K562 (cell line): ENCODE data around the gene GPR83.

Experiments used
- CBFB ChIP-seq: sonication (generic); formaldehyde crosslinking; IDR thresholded peaks from 2 replicates; pipeline ENCODE4 v1.4.0; 2020; ENCODE audit warnings: mild to moderate bottlenecking, missing genetic modification reagents
- CTCF ChIP-seq, 3 experiments: IDR thresholded peaks in 2 of 3; conservative IDR thresholded peaks in 1 of 3; 2 replicates each; pipeline ENCODE4 v1.5.1; 2011 to 2012; ENCODE audit warnings: low read length in 3 of 3, mild to moderate bottlenecking in 3 of 3, control low read depth in 2 of 3, improper control_type of control experiment in 1 of 3, inconsistent platforms in 1 of 3, low read depth in 1 of 3, mixed read lengths in 1 of 3, moderate library complexity in 1 of 3; ENCODE audit not compliant: insufficient read depth in 2 of 3
- ETV6 ChIP-seq, 3 experiments: fragments of 150-350 bp in 1 of 3; sonication (generic) in 1 of 3; formaldehyde crosslinking in 1 of 3; IDR thresholded peaks; 2 replicates each; pipeline versions ENCODE4 v1.6.1 to v1.8.0; 2014 to 2022; ENCODE audit warnings: borderline replicate concordance in 2 of 3, low read depth in 2 of 3, antibody characterized with exemption in 1 of 3, low read length in 1 of 3, mild to moderate bottlenecking in 1 of 3, missing genetic modification reagents in 1 of 3
- MAX ChIP-seq: sonication (generic); formaldehyde crosslinking; IDR thresholded peaks from 2 replicates; pipeline ENCODE4 v1.9.0; 2022; ENCODE audit warnings: mild to moderate bottlenecking, missing genetic modification reagents
- NCOA2 ChIP-seq, 2 experiments: fragments of 450-650 bp; IDR thresholded peaks; 2 replicates each; pipeline ENCODE4 v1.6.1; 2018; ENCODE audit warnings: mild to moderate bottlenecking in 2 of 2, moderate library complexity in 1 of 2; ENCODE audit not compliant: partially characterized antibody in 2 of 2
- POLR2A ChIP-seq: fragments of 450-650 bp; conservative IDR thresholded peaks from 2 replicates; pipeline ENCODE4 v1.6.1; 2016
- PRPF4 ChIP-seq: fragments of 200-400 bp; formaldehyde crosslinking; IDR thresholded peaks from one replicate; pipeline ENCODE4 v1.6.1; 2017; ENCODE audit warnings: low read length, low read depth, mild to moderate bottlenecking; ENCODE audit not compliant: insufficient read depth, poor library complexity, severe bottlenecking
- RAD51 ChIP-seq: fragments of 450-650 bp; IDR thresholded peaks from 2 replicates; pipeline ENCODE4 v1.7.1; 2016; ENCODE audit warnings: low read depth, mild to moderate bottlenecking, borderline replicate concordance
- SOX6 ChIP-seq: fragments of 450-650 bp; IDR thresholded peaks from 2 replicates; pipeline ENCODE4 v1.6.1; 2014; ENCODE audit warnings: mild to moderate bottlenecking
- ZNF24 ChIP-seq: fragments of 450-650 bp; IDR thresholded peaks from 2 replicates; pipeline ENCODE4 v1.6.1; 2016

GRCh38 chr11:94342250-94342649 is 59.0 kb downstream of the GPR83 start:
- TF ChIP-seq POLR2A (no peak), ZNF24 (no peak), CBFB (CRISPR knock-in tag) (no peak), CTCF (IDR thresholded peaks at IDR 0.05 in 2 of 3, conservative IDR thresholded peaks at IDR 0.05 in 1 of 3; ENCODE audit: insufficient read depth in 2 of 3, low read depth in 1 of 3, low read length in 3 of 3) (no peak), MAX (CRISPR knock-in tag) (no peak), NCOA2 (IDR thresholded peaks at IDR 0.05; ENCODE audit: partially characterized antibody in 2 of 2) (no peak), RAD51 (no peak), PRPF4 (no peak), ETV6 (IDR thresholded peaks at IDR 0.05; ENCODE audit: borderline replicate concordance in 1 of 2, low read depth in 2 of 2, low read length in 1 of 2) (no peak), ETV6 (CRISPR knock-in tag; IDR thresholded peaks at IDR 0.05; ENCODE audit: borderline replicate concordance) (no peak), SOX6 (no peak)
